Measurements from ENCODE around the gene PAH. TPM values are rescaled to one million over a fixed set of nuclear protein-coding genes. Genes with fewer than 3 reads are reported as not detected.

The PAH gene
- polyA plus RNA-seq, 1 of the 3 experiments (the other 2 are of a cell fraction), result not detected

- no peaks in the 10 kb centered on the region for H3K36me3 ChIP-seq (replicated peaks in 1 of 2; ENCODE audit: control insufficient read depth in 1 of 2, insufficient read depth in 2 of 2, low read length in 1 of 2)
- CTCF ChIA-PET, result interaction anchor here (2.4 kb wide), 1 partner anchor 20 kb away, joined by 11 read pairs; no protein-coding TSS in a partner anchor
- TF ChIP-seq TEAD4 (IDR thresholded peaks at IDR 0.05; ENCODE audit: borderline replicate concordance, insufficient read depth) (no peak), MXI1 (IDR thresholded peaks at IDR 0.05; ENCODE audit: low read depth, low read length) (no peak), TAF1 (IDR thresholded peaks at IDR 0.05; ENCODE audit: borderline replicate concordance, low read depth, low read length) (no peak)
- no peaks in the 10 kb centered on the region for H3K79me2 ChIP-seq (ENCODE audit: insufficient read depth)
- POLR2A ChIA-PET, result no interaction called here
- H3K27ac ChIP-seq (ENCODE audit: low read depth in 2 of 2, low read length in 1 of 2), result no peak overlapping the region
- H3K9ac ChIP-seq, result no peak overlapping the region
- no peaks in the 10 kb centered on the region for H3K4me1 ChIP-seq (ENCODE audit: control insufficient read depth in 1 of 2, insufficient read depth in 2 of 2, low read depth in 1 of 2, low read length in 1 of 2)
- DNase-seq, result no peak
- 8% methylated on average over 1 of the region's 1 CpG for WGBS (ENCODE audit: low lambda C conversion rate)
- H3K9me3 ChIP-seq, result no peaks in the 10 kb centered on the region
- H3K4me3 ChIP-seq (ENCODE audit: low read depth in 2 of 2, low read length in 1 of 2), result no peak overlapping the region
- H2AFZ ChIP-seq (ENCODE audit: low read depth), result no peak overlapping the region
- no peaks in the 10 kb centered on the region for H3K27me3 ChIP-seq (ENCODE audit: insufficient read depth)
- H3K4me2 ChIP-seq, result no peak overlapping the region
- no peaks in the 10 kb centered on the region for H4K20me1 ChIP-seq (ENCODE audit: insufficient read depth)
- no peaks in the 10 kb centered on the region for H3F3A ChIP-seq (replicated peaks; ENCODE audit: insufficient read depth)
- H3K9me2 ChIP-seq, result no peaks in the 10 kb centered on the region
These were observed 13.6 kb downstream of the PAH start for GRCh38 chr12:102903337-102904007.

- no peak overlapping the region for H3K27ac ChIP-seq (ENCODE audit: low read depth in 2 of 2, low read length in 1 of 2)
- no peaks in the 10 kb centered on the region for H3K27me3 ChIP-seq (ENCODE audit: insufficient read depth)
- no peaks in the 10 kb centered on the region for H3F3A ChIP-seq (replicated peaks; ENCODE audit: insufficient read depth)
- H2AFZ ChIP-seq (ENCODE audit: low read depth), result no peak overlapping the region
- WGBS (ENCODE audit: low lambda C conversion rate), result 7% methylated on average over 3 of the region's 3 CpGs
- H3K79me2 ChIP-seq (ENCODE audit: insufficient read depth), result no peaks in the 10 kb centered on the region
- H3K4me1 ChIP-seq (ENCODE audit: control insufficient read depth in 1 of 2, insufficient read depth in 2 of 2, low read depth in 1 of 2, low read length in 1 of 2), result no peaks in the 10 kb centered on the region
- no peak for DNase-seq
- no peaks in the 10 kb centered on the region for H3K9me3 ChIP-seq
- no peak overlapping the region for H3K4me2 ChIP-seq
- TF ChIP-seq TEAD4 (IDR thresholded peaks at IDR 0.05; ENCODE audit: borderline replicate concordance, insufficient read depth) (no peak), NFIC (IDR thresholded peaks at IDR 0.05; ENCODE audit: borderline replicate concordance) (no peak), GATA2 (CRISPR knock-in tag; IDR thresholded peaks at IDR 0.05) (no peak), SMC3 (IDR thresholded peaks at IDR 0.05; ENCODE audit: low read depth, low read length) (no peak), GABPA (IDR thresholded peaks at IDR 0.05; ENCODE audit: low read depth) (no peak), USF2 (IDR thresholded peaks at IDR 0.05; ENCODE audit: borderline replicate concordance, low read depth, low read length) (no peak), FOXJ3 (CRISPR knock-in tag; IDR thresholded peaks at IDR 0.05) (no peak), RCOR1 (IDR thresholded peaks at IDR 0.05; ENCODE audit: low read length) (no peak), CTCF (IDR thresholded peaks at IDR 0.05) (no peak), PBX3 (IDR thresholded peaks at IDR 0.05) (no peak), JUND (IDR thresholded peaks at IDR 0.05) (no peak), CHD2 (IDR thresholded peaks at IDR 0.05; ENCODE audit: low read length, partially characterized antibody) (no peak), ELF1 (IDR thresholded peaks at IDR 0.05) (no peak)
- CTCF ChIA-PET, result interaction anchor here (1.8 kb wide), 1 partner anchor 645 kb away, joined by 5 read pairs; no protein-coding TSS in a partner anchor
- POLR2A ChIA-PET, result no interaction called here
- no peak overlapping the region for H3K4me3 ChIP-seq (ENCODE audit: low read depth in 2 of 2, low read length in 1 of 2)
- H3K9ac ChIP-seq, result no peak overlapping the region
- no peaks in the 10 kb centered on the region for H4K20me1 ChIP-seq (ENCODE audit: insufficient read depth)
- H3K36me3 ChIP-seq (replicated peaks in 1 of 2; ENCODE audit: control insufficient read depth in 1 of 2, insufficient read depth in 2 of 2, low read length in 1 of 2), result no peaks in the 10 kb centered on the region
- H3K9me2 ChIP-seq, result no peaks in the 10 kb centered on the region
These were observed 15.0 kb downstream of the PAH start for GRCh38 chr12:102902093-102902492.

Data from SK-N-SH (cell line).